Measurements from ENCODE around the gene SREBF1.

DNA sequence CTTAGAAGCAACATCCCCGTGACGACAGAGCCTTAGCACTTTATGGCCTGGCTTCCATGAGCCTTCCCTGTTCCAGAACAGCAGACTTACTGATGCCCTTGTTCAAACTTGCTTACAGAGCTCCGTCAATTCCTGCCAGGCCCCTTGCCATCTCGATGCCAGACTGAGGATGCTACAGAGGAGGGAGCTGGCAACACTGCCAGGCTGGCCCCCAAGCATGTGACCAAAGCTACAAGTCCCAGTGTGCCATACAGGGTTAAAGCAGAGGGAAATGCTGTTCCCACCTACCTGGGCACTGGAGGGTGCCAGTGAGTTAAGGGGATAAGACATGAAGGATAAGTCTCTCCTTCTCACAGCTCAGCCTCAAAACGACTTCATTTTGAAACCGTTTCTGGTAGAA lies 33.5 kb upstream of the SREBF1 start:
- TF ChIP-seq, protein P1, sequence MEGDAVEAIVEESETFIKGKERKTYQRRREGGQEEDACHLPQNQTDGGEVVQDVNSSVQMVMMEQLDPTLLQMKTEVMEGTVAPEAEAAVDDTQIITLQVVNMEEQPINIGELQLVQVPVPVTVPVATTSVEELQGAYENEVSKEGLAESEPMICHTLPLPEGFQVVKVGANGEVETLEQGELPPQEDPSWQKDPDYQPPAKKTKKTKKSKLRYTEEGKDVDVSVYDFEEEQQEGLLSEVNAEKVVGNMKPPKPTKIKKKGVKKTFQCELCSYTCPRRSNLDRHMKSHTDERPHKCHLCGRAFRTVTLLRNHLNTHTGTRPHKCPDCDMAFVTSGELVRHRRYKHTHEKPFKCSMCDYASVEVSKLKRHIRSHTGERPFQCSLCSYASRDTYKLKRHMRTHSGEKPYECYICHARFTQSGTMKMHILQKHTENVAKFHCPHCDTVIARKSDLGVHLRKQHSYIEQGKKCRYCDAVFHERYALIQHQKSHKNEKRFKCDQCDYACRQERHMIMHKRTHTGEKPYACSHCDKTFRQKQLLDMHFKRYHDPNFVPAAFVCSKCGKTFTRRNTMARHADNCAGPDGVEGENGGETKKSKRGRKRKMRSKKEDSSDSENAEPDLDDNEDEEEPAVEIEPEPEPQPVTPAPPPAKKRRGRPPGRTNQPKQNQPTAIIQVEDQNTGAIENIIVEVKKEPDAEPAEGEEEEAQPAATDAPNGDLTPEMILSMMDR (IDR thresholded peaks at IDR 0.05), result no peak
- no peak for TF ChIP-seq POLR2A (IDR thresholded peaks at IDR 0.05)
